WI38 (cell line): ENCODE data around the gene BAIAP3.

Experiments
- H3K4me3 ChIP-seq: 2 replicates; pipeline ENCODE4 v1.5.1; 2011; ENCODE audit warnings: low read depth, mild to moderate bottlenecking, control low read depth, low read length
- CTCF ChIP-seq: IDR thresholded peaks from 2 replicates; pipeline ENCODE4 v1.5.1; 2012; ENCODE audit warnings: low read depth, mild to moderate bottlenecking, control low read depth, low read length

BAIAP3 gene

GRCh38 chr16:1301562-1301961, 31.9 kb upstream of the BAIAP3 start:
- no peak overlapping the region for H3K4me3 ChIP-seq

GRCh38 chr16:1305823-1306222, 27.6 kb upstream of the BAIAP3 start:
- no peak overlapping the region for H3K4me3 ChIP-seq
- no peak for TF ChIP-seq CTCF

More at GRCh38 chr16:1301562-1301961, 31.9 kb upstream of the BAIAP3 start:
- TF ChIP-seq CTCF = no peak

GRCh38 chr16:1306334-1306733, 27.1 kb upstream of the BAIAP3 start:
- no peak for TF ChIP-seq CTCF
- no peak overlapping the region for H3K4me3 ChIP-seq

- no peak for TF ChIP-seq CTCF
- peak overlapping the region; percentile 64 for H3K4me3 ChIP-seq
Measured at GRCh38 chr16:1308036-1308976, 25.1 kb upstream of the BAIAP3 start.

- TF ChIP-seq CTCF = no peak
Measured at GRCh38 chr16:1308977-1309885, 24.2 kb upstream of the BAIAP3 start, which contains the start of gene UBE2I. Gene UBE2I, plus strand, starts transcription at chr16:1309636. Its CDS starts 4,395 bp downstream, at chr16:1314031.

GRCh38 chr16:1309888-1310831, 23.3 kb upstream of the BAIAP3 start:
- peak overlapping the region; percentile 80 for H3K4me3 ChIP-seq
- no peak for TF ChIP-seq CTCF

More at GRCh38 chr16:1308977-1309885, 24.2 kb upstream of the BAIAP3 start, which contains the start of gene UBE2I:
- peak within 1 kb of the TSS; percentile 80 for H3K4me3 ChIP-seq
